Colon (tissue), 2 donors: ENCODE results near the gene CTNNA2.

Source experiments
- FAIRE-seq: peaks from 2 replicates; lab custom pipeline; 2012; peaks lifted over from hg19 to GRCh38; lab: Jason Lieb, UNC
- donor health status: control.
- donor health status: control.

CTNNA2 gene

DNA sequence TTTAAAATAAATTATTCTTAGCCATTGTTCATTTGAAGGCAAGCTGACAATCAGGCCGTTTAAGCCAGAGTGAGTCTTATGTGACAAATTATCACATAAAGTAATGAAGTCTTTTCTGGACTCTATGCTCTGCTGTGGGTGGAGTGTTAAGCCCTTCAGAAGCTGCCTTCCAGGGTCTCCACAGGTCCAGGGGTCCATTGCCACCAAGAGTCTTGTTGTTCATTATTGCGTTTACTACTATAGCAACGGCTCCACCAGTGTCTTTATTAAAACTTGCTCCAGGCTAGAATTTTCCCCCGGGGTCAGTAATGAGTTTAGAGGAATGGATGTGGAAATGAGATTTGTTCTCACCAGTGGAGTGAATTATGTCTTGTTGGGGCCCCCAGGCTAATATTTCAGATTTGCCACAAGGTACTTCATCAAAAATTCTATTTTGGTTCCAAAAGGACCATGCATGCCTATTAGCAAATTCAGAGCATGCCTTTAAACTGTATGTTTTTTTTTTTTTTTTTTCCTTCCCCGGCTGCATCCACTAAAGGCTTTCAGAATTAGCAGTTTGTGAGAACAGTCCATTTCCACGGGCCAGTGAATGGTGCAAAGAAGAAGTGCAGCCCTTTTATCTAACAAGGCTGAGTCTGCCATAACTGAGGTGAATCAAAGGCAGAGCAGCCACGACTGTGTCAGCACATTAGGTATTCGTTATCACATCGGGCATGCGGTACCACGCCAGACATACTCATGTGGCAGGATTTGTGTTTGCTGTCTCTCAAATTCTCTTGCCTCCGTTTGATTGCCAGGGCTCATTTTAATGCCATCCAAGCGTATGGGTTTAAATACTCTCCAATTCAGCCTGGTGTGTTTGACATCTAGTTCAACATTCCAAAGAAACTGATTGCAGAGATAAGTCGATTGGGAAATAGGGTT is 817.9 kb downstream of the CTNNA2 start:
- no peak for FAIRE-seq

- FAIRE-seq, result no peak
These were observed 821.0 kb downstream of the CTNNA2 start for GRCh38 chr2:80333886-80334285.

- no peak for FAIRE-seq
These were observed 822.6 kb downstream of the CTNNA2 start for GRCh38 chr2:80335411-80335810.

GRCh38 chr2:80338794-80339193 is 825.9 kb downstream of the CTNNA2 start:
- no peak for FAIRE-seq

- FAIRE-seq, result no peak
These were observed 827.2 kb downstream of the CTNNA2 start for GRCh38 chr2:80340022-80340421.

GRCh38 chr2:80348078-80348477 is 835.2 kb downstream of the CTNNA2 start:
- no peak for FAIRE-seq

DNA sequence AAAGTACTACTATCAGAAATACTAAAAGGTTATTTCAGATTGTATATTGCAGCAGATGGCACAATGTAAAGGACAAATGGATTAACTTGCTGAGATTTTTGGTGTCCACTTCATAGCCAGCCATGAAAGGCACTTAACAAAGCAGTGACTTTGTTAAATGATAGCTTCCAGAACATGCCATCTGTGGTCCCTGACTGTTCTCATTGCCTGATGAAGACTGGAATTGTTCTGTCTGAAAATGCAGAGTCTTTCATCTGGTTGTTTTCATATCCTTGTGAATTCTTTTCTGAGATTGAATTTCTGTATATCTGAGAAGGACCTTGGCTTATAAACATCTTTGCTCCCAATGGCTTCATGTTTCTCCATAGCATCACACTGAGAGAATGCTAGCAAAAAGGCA is 836.1 kb downstream of the CTNNA2 start:
- no peak for FAIRE-seq

DNA sequence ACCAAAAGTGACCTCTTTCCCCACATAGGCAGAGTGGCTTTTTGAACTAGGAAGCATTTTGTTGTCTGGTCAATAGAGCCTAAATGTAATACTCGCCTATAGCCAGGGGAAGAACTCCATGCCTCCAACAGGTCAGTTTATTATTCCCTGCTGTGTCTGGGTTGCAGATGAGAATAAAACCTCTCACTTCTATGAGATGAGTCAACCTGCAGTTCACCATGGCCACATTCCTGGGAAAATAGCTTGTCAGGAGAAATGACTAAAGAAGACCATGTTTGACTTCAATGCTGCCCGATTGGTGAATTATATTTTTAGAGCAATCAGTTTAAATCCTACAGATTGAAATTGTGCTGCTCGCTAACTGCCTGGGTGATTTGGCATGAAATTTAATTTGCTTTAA is 838.4 kb downstream of the CTNNA2 start:
- no peak for FAIRE-seq

GRCh38 chr2:80354858-80355257 is 842.0 kb downstream of the CTNNA2 start:
- FAIRE-seq, result no peak

- no peak for FAIRE-seq
These were observed 849.1 kb downstream of the CTNNA2 start for GRCh38 chr2:80361904-80362303.

DNA sequence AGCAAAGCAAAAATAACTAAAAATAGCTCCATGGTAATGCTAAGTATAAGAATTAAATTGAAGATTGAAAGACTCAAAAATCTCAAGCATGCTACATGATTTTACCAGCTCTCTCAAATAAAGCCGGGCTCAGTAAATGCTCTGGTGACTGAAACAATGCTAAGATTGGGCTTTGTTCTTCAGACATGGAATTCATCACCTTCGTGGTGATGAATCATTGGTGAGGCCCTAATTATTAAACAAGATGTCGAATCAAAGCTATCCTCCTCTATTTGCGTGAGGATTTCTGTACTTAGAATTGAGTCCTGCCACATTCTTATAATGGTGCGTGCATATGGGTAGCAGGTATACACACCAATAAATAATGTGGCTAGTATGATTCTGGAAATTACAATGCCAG is 850.5 kb downstream of the CTNNA2 start:
- no peak for FAIRE-seq

GRCh38 chr2:80363791-80364349 is 851.0 kb downstream of the CTNNA2 start:
- FAIRE-seq, result no peak

DNA sequence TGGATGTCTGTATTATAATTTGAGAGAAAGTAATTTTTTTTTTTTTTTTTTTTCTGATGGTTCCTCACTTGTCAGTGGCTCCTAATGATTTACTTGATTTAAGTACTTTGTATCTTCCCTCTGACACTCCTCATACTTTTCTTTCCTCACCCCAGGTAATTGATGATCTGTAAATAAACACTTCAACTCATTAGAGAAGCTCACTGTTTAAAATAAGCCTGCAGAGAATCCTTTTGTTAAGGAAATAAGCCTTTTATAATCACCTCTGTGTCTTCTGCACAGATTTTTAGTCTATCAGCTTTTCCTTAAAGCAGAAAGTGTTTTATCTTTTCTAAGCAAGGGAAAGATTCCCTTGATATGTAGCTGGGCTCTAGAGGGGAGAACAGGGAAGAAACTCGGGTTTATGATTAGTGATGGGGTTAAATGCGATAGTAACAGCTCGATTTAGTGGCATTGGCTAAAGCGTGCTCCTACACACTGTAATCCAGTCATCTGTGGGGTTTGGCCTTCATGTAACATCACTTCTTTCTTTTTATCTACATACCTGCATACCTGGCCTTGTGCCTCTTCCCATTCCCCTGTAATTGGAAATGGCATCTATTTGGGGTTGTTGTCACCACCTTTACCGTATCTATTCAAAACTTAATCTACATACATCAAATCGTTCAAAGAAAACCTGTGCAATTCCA is 851.8 kb downstream of the CTNNA2 start:
- FAIRE-seq, result no peak

- no peak for FAIRE-seq
These were observed 852.9 kb downstream of the CTNNA2 start for GRCh38 chr2:80365762-80366161.

GRCh38 chr2:80370375-80371009 is 857.6 kb downstream of the CTNNA2 start:
- FAIRE-seq, result no peak

DNA sequence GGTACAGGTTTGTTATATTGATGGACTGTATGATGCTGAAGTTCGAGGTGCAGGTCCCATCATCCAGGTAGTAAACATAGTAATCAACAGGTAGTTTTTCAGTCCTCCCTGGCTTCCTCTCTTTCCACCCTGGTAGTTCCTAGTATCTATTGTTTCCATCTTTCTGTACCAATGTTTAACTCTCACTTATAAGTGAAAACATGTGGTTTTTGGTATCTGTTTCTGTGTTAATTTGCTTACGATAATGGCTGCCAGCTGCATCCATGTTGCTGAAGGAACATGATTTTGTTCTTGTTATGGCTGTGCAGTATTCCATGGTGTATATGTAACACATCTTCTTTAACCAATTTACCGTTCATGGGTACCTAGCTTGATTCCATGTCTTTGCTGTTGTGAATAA is 861.3 kb downstream of the CTNNA2 start:
- no peak for FAIRE-seq

DNA sequence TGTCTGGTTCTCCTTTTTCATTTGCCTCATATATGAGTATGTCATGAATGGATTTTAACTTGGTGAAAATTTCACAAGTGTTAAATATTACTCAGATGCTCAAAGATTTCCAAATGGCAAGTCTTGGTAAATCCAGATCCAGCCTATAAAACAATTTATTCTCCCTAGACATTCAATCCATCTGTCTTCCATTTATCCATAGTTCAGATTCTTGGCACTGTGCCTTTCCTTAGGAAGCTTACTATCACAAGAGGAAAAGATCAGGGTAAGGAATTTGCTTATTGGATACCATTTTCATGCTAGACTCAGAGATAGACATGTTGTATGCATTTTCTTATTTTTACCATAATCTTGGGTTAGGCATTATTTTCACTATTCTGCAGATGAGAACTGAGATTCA is 864.2 kb downstream of the CTNNA2 start:
- no peak for FAIRE-seq

- no peak for FAIRE-seq
These were observed 867.9 kb downstream of the CTNNA2 start for GRCh38 chr2:80380736-80381135.

GRCh38 chr2:80381666-80382065 is 868.8 kb downstream of the CTNNA2 start:
- no peak for FAIRE-seq

- no peak for FAIRE-seq
These were observed 879.6 kb downstream of the CTNNA2 start for GRCh38 chr2:80392441-80392840.

- FAIRE-seq, result no peak
These were observed 881.1 kb downstream of the CTNNA2 start for GRCh38 chr2:80393991-80394390.

GRCh38 chr2:80395251-80395650 is 882.4 kb downstream of the CTNNA2 start:
- FAIRE-seq, result no peak

GRCh38 chr2:80396276-80396675 is 883.4 kb downstream of the CTNNA2 start:
- no peak for FAIRE-seq
